ENCODE measurements around the gene DLGAP1.

DNA sequence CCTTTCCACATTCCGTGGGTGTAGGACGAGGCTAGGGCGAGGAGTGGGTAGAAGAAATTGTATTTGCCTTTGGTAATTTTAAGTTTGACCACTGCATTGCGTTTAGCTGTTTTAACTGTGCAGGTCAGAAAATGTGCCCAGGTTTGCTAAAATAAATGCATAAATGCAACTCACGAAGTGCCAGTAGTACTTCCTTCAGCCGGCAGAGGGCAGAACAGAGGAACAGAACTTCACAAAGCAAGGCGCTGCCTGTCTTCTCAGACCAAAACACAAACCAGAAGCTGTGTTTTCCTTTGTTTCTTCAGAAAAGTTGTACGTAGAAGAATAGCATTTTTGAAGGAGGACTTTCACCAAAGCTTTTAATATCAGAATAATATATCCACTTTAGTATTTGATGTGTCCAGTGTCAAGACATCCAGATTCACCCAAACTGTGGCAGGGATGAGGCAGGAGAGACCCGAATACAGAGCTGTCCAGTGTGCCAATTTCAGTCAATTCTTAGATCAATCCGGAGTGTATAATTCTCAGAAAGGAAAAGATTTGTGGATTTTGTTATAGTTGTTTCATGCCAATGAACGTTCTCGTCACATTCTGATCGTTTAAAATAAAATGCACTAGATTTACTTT lies 348.6 kb downstream of the DLGAP1 start:
- TF ChIP-seq CTCF (IDR thresholded peaks at IDR 0.05) (peak; percentile 88), NR1H2 (CRISPR knock-in tag; IDR thresholded peaks at IDR 0.05) (no peak), SMAD3 (CRISPR knock-in tag; IDR thresholded peaks at IDR 0.05; ENCODE audit: borderline replicate concordance) (no peak), ATF2 (CRISPR knock-in tag; IDR thresholded peaks at IDR 0.05; ENCODE audit: borderline replicate concordance, low read depth) (no peak)
- TF ChIP-seq, protein P1, sequence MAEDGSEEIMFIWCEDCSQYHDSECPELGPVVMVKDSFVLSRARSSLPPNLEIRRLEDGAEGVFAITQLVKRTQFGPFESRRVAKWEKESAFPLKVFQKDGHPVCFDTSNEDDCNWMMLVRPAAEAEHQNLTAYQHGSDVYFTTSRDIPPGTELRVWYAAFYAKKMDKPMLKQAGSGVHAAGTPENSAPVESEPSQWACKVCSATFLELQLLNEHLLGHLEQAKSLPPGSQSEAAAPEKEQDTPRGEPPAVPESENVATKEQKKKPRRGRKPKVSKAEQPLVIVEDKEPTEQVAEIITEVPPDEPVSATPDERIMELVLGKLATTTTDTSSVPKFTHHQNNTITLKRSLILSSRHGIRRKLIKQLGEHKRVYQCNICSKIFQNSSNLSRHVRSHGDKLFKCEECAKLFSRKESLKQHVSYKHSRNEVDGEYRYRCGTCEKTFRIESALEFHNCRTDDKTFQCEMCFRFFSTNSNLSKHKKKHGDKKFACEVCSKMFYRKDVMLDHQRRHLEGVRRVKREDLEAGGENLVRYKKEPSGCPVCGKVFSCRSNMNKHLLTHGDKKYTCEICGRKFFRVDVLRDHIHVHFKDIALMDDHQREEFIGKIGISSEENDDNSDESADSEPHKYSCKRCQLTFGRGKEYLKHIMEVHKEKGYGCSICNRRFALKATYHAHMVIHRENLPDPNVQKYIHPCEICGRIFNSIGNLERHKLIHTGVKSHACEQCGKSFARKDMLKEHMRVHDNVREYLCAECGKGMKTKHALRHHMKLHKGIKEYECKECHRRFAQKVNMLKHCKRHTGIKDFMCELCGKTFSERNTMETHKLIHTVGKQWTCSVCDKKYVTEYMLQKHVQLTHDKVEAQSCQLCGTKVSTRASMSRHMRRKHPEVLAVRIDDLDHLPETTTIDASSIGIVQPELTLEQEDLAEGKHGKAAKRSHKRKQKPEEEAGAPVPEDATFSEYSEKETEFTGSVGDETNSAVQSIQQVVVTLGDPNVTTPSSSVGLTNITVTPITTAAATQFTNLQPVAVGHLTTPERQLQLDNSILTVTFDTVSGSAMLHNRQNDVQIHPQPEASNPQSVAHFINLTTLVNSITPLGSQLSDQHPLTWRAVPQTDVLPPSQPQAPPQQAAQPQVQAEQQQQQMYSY (CRISPR knock-in tag; IDR thresholded peaks at IDR 0.05), result no peak

All from WTC11 (cell line).